GM10266 (cell line): ENCODE results near the gene CCDC34.
"Not testable (repeated sequence)": the region's sequence is repeated elsewhere in the genome, so short reads cannot be mapped to it uniquely, and the experiment has no call there.

Source experiments
- DNase-seq: peaks from one replicate; pipeline ENCODE4 v3.0.0; 2012; ENCODE audit errors: extremely low spot score
- CTCF ChIP-seq: IDR thresholded peaks from 2 replicates; pipeline ENCODE4 v1.5.1; 2012; ENCODE audit warnings: mild to moderate bottlenecking, low read depth; ENCODE audit not compliant: control insufficient read depth, insufficient read depth; ENCODE audit errors: missing control alignments

Gene CCDC34

GRCh38 chr11:27339941-27340340, 23.1 kb downstream of the CCDC34 start:
- no peak for TF ChIP-seq CTCF
- no peak for DNase-seq

GRCh38 chr11:27334764-27335163, 28.3 kb downstream of the CCDC34 start:
- not testable (repeated sequence) for DNase-seq

GRCh38 chr11:27331981-27332380, 31.0 kb downstream of the CCDC34 start:
- no peak for DNase-seq
- no peak for TF ChIP-seq CTCF

GRCh38 chr11:27330633-27331270, 32.3 kb downstream of the CCDC34 start:
- DNase-seq, result no peak
- no peak for TF ChIP-seq CTCF

- no peak for TF ChIP-seq CTCF
- DNase-seq, result no peak
Measured at GRCh38 chr11:27329867-27330632, 33.0 kb downstream of the CCDC34 start.

- DNase-seq, result no peak
- TF ChIP-seq CTCF, result no peak
Measured at GRCh38 chr11:27328614-27329013, 34.4 kb downstream of the CCDC34 start.

- DNase-seq, result not testable (repeated sequence)
Measured at GRCh38 chr11:27327064-27327463, 36.0 kb downstream of the CCDC34 start.

GRCh38 chr11:27322196-27322595, 40.8 kb downstream of the CCDC34 start:
- DNase-seq, result not testable (repeated sequence)

- not testable (repeated sequence) for DNase-seq
Measured at GRCh38 chr11:27321340-27321739, 41.7 kb downstream of the CCDC34 start.
